H1 (cell line): Measurements from ENCODE around the gene DDX59. TPM values are rescaled to one million over a fixed set of nuclear protein-coding genes. Genes with fewer than 3 reads are reported as not detected.

ENCODE experiments used
- CTCF ChIA-PET: fragments of 300-600 bp; sonication (Branson Sonifier 250); formaldehyde crosslinking; loops from one replicate; lab custom pipeline; 2021; ENCODE audit not compliant: partially characterized antibody; lab: Charles Lee
- POLR2A ChIA-PET: fragments of 300-600 bp; sonication (Branson Sonifier 250); formaldehyde crosslinking; loops from one replicate; lab custom pipeline; 2021; ENCODE audit warnings: inconsistent platforms; ENCODE audit not compliant: partially characterized antibody; lab: Charles Lee
- DNase-seq, 2 experiments: peaks; one replicate each; pipeline versions ENCODE4 v3.0.0 to v3.0.0-alpha.2; 2010 to 2022; ENCODE audit warnings: low spot score in 2 of 2, low read depth in 1 of 2, mixed read lengths in 1 of 2
- FAIRE-seq: peaks from 2 replicates; lab custom pipeline; 2011; peaks lifted over from hg19 to GRCh38; lab: Jason Lieb, UNC
- H2AFZ ChIP-seq: 2 replicates; pipeline ENCODE4 v1.8.1; 2012; ENCODE audit warnings: low read length, inconsistent platforms
- H2AK5ac ChIP-seq: 2 replicates; pipeline ENCODE4 v1.6.1; 2013; ENCODE audit warnings: low read depth, low read length
- H2BK120ac ChIP-seq: replicated peaks from 2 replicates; pipeline ENCODE3; 2013; ENCODE audit warnings: low read depth, low read length, inconsistent platforms
- H2BK12ac ChIP-seq: 2 replicates; pipeline ENCODE4 v1.6.1; 2013; ENCODE audit warnings: low read depth, low read length
- H2BK15ac ChIP-seq: 2 replicates; pipeline ENCODE4 v1.6.1; 2013; ENCODE audit warnings: low read length
- H2BK20ac ChIP-seq: 2 replicates; pipeline ENCODE4 v1.6.1; 2013; ENCODE audit warnings: low read length
- H2BK5ac ChIP-seq: 2 replicates; pipeline ENCODE4 v1.6.1; 2013; ENCODE audit warnings: low read depth, low read length
- H3K14ac ChIP-seq: 2 replicates; pipeline ENCODE4 v1.6.1; 2013; ENCODE audit warnings: inconsistent platforms; ENCODE audit not compliant: insufficient read length
- H3K18ac ChIP-seq: 2 replicates; pipeline ENCODE4 v1.6.1; 2013; ENCODE audit warnings: low read length; ENCODE audit errors: extremely low read depth
- H3K23ac ChIP-seq: 2 replicates; pipeline ENCODE4 v1.6.1; 2013; ENCODE audit warnings: inconsistent platforms; ENCODE audit not compliant: insufficient read length
- H3K23me2 ChIP-seq: 2 replicates; pipeline ENCODE4 v1.6.1; 2013; ENCODE audit warnings: low read depth, low read length
- H3K27ac ChIP-seq: 2 replicates; pipeline ENCODE4 v1.6.1; 2011; ENCODE audit warnings: low read depth, low read length, inconsistent platforms
- H3K27me3 ChIP-seq, 4 experiments: replicated peaks in 1 of 4; 1 replicate in 1 of 4; 2 replicates in 3 of 4; pipeline versions ENCODE4 v1.6.1 to v1.8.1; 2011 to 2013; ENCODE audit warnings: low read length in 3 of 4, mild to moderate bottlenecking in 3 of 4, inconsistent platforms in 2 of 4, mixed read lengths in 2 of 4, moderate library complexity in 1 of 4; ENCODE audit not compliant: control insufficient read depth in 3 of 4, insufficient read depth in 3 of 4; ENCODE audit errors: extremely low read depth in 1 of 4
- H3K36me3 ChIP-seq, 4 experiments: 2 replicates each; pipeline versions ENCODE4 v1.6.1 to v1.8.1; 2011 to 2013; ENCODE audit warnings: mild to moderate bottlenecking in 4 of 4, low read length in 3 of 4, moderate library complexity in 2 of 4, control low read depth in 1 of 4, inconsistent platforms in 1 of 4; ENCODE audit not compliant: insufficient read depth in 4 of 4, control insufficient read depth in 2 of 4
- H3K4ac ChIP-seq: replicated peaks from 2 replicates; pipeline ENCODE3; 2013; ENCODE audit warnings: low read length, low read depth, mixed read lengths, inconsistent platforms; ENCODE audit not compliant: insufficient read length
- H3K4me1 ChIP-seq, 4 experiments: replicated peaks in 1 of 4; 1 replicate in 1 of 4; 2 replicates in 3 of 4; pipeline versions ENCODE4 v1.6.1 to v1.8.1; 2011 to 2013; ENCODE audit warnings: low read length in 3 of 4, inconsistent platforms in 2 of 4, mixed read lengths in 1 of 4; ENCODE audit not compliant: insufficient read depth in 4 of 4, control insufficient read depth in 3 of 4
- H3K4me2 ChIP-seq, 2 experiments: 2 replicates each; pipeline versions ENCODE4 v1.6.1 to v1.8.1; 2011 to 2013; ENCODE audit warnings: low read depth in 2 of 2, low read length in 2 of 2, control low read depth in 1 of 2, inconsistent platforms in 1 of 2, mild to moderate bottlenecking in 1 of 2; ENCODE audit not compliant: insufficient read depth in 1 of 2
- H3K4me3 ChIP-seq, 4 experiments: fragments of 200-600, 300-600 bp in 1 of 4; sonication (generic), shearing (Covaris generic), sonication (Bioruptor Twin) in 1 of 4; 2 replicates each; pipeline versions ENCODE4 v1.5.1 to v1.8.1; 2011 to 2016; ENCODE audit warnings: low read length in 4 of 4, low read depth in 3 of 4, control low read depth in 2 of 4, inconsistent platforms in 2 of 4, mild to moderate bottlenecking in 2 of 4, mixed read lengths in 1 of 4, moderate library complexity in 1 of 4; ENCODE audit not compliant: insufficient read depth in 2 of 4; ENCODE audit errors: extremely low read depth in 1 of 4
- H3K56ac ChIP-seq: replicated peaks from 2 replicates; pipeline ENCODE3; 2013; ENCODE audit warnings: low read depth, mild to moderate bottlenecking, mixed read lengths, low read length, inconsistent platforms; ENCODE audit not compliant: insufficient read length
- H3K79me1 ChIP-seq: 2 replicates; pipeline ENCODE4 v1.6.1; 2013; ENCODE audit warnings: low read depth, low read length, control low read depth
- H3K79me2 ChIP-seq, 2 experiments: 2 replicates each; pipeline versions ENCODE4 v1.6.1 to v1.8.1; 2012 to 2013; ENCODE audit warnings: low read length in 2 of 2, mild to moderate bottlenecking in 2 of 2, inconsistent platforms in 1 of 2; ENCODE audit not compliant: insufficient read depth in 2 of 2, control insufficient read depth in 1 of 2
- H3K9ac ChIP-seq, 4 experiments: replicated peaks in 1 of 4; 1 replicate in 1 of 4; 2 replicates in 3 of 4; pipeline versions ENCODE4 v1.6.1 to v1.8.1; 2011 to 2013; ENCODE audit warnings: low read depth in 3 of 4, low read length in 3 of 4, control low read depth in 2 of 4, mild to moderate bottlenecking in 2 of 4, moderate library complexity in 2 of 4, inconsistent platforms in 1 of 4; ENCODE audit errors: extremely low read depth in 1 of 4
- H3K9me3 ChIP-seq, 2 experiments: 2 replicates each; pipeline versions ENCODE4 v1.6.1 to v1.8.1; 2012 to 2013; ENCODE audit warnings: mild to moderate bottlenecking in 2 of 2, moderate library complexity in 2 of 2, control low read depth in 1 of 2, inconsistent platforms in 1 of 2, low read depth in 1 of 2, low read length in 1 of 2, mixed read lengths in 1 of 2; ENCODE audit not compliant: insufficient read depth in 2 of 2
- H4K20me1 ChIP-seq, 2 experiments: replicated peaks in 1 of 2; 2 replicates each; pipeline versions ENCODE3 to v1.8.1; 2011 to 2013; ENCODE audit warnings: inconsistent platforms in 2 of 2, low read length in 2 of 2, mild to moderate bottlenecking in 1 of 2; ENCODE audit not compliant: insufficient read depth in 2 of 2, control insufficient read depth in 1 of 2
- H4K5ac ChIP-seq: 2 replicates; pipeline ENCODE4 v1.6.1; 2013; ENCODE audit warnings: low read length, low read depth, mixed read lengths, inconsistent platforms; ENCODE audit not compliant: insufficient read length
- H4K8ac ChIP-seq: 2 replicates; pipeline ENCODE4 v1.8.0; 2013; ENCODE audit warnings: mild to moderate bottlenecking, moderate library complexity, low read length, inconsistent platforms; ENCODE audit not compliant: insufficient read depth; ENCODE audit errors: extremely low read depth
- H4K91ac ChIP-seq: replicated peaks from 2 replicates; pipeline ENCODE3; 2013; ENCODE audit warnings: low read length, mixed read lengths, inconsistent platforms; ENCODE audit not compliant: insufficient read length
- CTBP2 ChIP-seq: IDR thresholded peaks from 2 replicates; pipeline ENCODE4 v1.7.0; 2011; ENCODE audit warnings: borderline replicate concordance, mild to moderate bottlenecking, moderate library complexity, mixed read lengths, low read length; ENCODE audit not compliant: insufficient read depth, insufficient read length
- FOSL1 ChIP-seq: IDR thresholded peaks from 2 replicates; pipeline ENCODE4 v1.6.1; 2011; ENCODE audit warnings: mild to moderate bottlenecking, low read depth, low read length, moderate library complexity; ENCODE audit not compliant: insufficient read depth
- GABPA ChIP-seq: IDR thresholded peaks from 2 replicates; pipeline ENCODE4 v1.6.1; 2011; ENCODE audit warnings: mild to moderate bottlenecking, low read length, moderate library complexity, borderline replicate concordance; ENCODE audit not compliant: insufficient read depth
- POLR2A ChIP-seq, 2 experiments: IDR thresholded peaks; 1 replicate in 1 of 2; 2 replicates in 1 of 2; pipeline ENCODE4 v1.6.1; 2011; ENCODE audit warnings: low read depth in 2 of 2, low read length in 2 of 2, mild to moderate bottlenecking in 2 of 2; ENCODE audit errors: control extremely low read depth in 1 of 2
- SIRT6 ChIP-seq: IDR thresholded peaks from one replicate; pipeline ENCODE4 v1.7.1; 2012; ENCODE audit warnings: low read length, inconsistent platforms
- SP4 ChIP-seq: IDR thresholded peaks from 2 replicates; pipeline ENCODE4 v1.6.1; 2012; ENCODE audit warnings: low read length, inconsistent platforms
- TAF7 ChIP-seq: optimal IDR thresholded peaks from 2 replicates; pipeline ENCODE3; 2011; ENCODE audit warnings: low read depth, mild to moderate bottlenecking, inconsistent platforms, low read length, moderate library complexity, borderline replicate concordance
- WGBS, 2 experiments: shearing (Covaris generic) in 1 of 2; methylation state at CpG; one replicate each; pipeline versions ENCODE4 v1.1.6 to v1.1.7; 2013 to 2015; ENCODE audit warnings: low lambda C conversion rate in 2 of 2, mixed read lengths in 2 of 2, inconsistent platforms in 1 of 2, low coverage in 1 of 2, missing lambda C conversion rate in 1 of 2; ENCODE audit not compliant: insufficient replicate concordance in 2 of 2, insufficient coverage in 1 of 2, insufficient read length in 1 of 2; ENCODE audit errors: extremely low coverage in 1 of 2, missing lambda C conversion rate in 1 of 2; 5-methylcytosine and 5-hydroxymethylcytosine counted together
- polyA plus RNA-seq, 7 experiments: library from polyadenylated mRNA; depleted of rRNA in 3 of 7; stranded (reverse) in 5 of 7; unstranded in 2 of 7; fragments of >200 nt in 5 of 7; fragments of 200-250 nt in 2 of 7; gene quantifications; 1 replicate in 5 of 7; 2 replicates in 1 of 7; 4 replicates in 1 of 7; pipeline versions ENCODE4 v1.2.1 to v1.2.3, GENCODE V29; 2011 to 2013; ENCODE audit warnings: missing spikeins in 2 of 7, mixed read lengths in 2 of 7
- total RNA-seq: library from RNA; stranded (reverse); fragmentation: NEBNext Ultra II Directional; extraction: Animal tissue kit (Norgen Biotek cat#: 25700); gene quantifications from 2 replicates; pipeline ENCODE4 v1.2.1, GENCODE V29; 2021
- TF ChIP-seq, protein P1 (sequence below): IDR thresholded peaks from 2 replicates; pipeline ENCODE4 v1.6.1; 2012; ENCODE audit warnings: inconsistent platforms
- TF ChIP-seq, protein P2 (sequence below): IDR thresholded peaks from 2 replicates; pipeline ENCODE4 v1.6.1; 2011; ENCODE audit warnings: low read depth, mild to moderate bottlenecking, low read length; ENCODE audit not compliant: insufficient read depth
- TF ChIP-seq, protein P3 (sequence below): IDR thresholded peaks from 2 replicates; pipeline ENCODE4 v1.6.1; 2011; ENCODE audit warnings: low read length, improper control_type of control experiment

The DDX59 gene
- total and polyA plus RNA-seq, 2 of the 8 experiments (the other 6 are each of a cell fraction or from before 2014, with no cell fraction given) = 8.3 to 19.4 TPM

DNA sequence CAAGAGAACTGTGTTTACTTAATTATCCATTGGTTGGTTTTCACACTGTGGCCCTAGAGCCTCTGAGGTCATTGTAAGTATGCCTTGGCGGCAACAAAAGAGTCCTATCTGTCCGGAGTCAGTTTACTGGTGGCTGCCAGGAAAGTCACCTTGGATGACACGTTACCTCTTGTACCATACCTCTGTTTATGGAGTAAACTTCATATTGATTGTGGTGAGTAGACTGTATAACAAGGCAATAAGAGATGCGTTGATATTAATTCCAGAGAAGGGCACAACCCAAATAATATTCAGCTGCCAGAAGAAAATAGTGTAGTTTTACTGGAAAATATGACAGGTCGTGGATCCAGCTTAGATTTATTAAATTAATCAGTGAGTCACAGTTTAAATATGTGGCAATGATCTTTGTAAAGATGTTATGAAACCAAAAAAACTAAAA, 28.7 kb downstream of the DDX59 start:
- Histone ChIP-seq H2BK5ac (no peak overlapping the region), H3K9me3 (no peaks in the 10 kb centered on the region), H3K27me3 (no peaks in the 10 kb centered on the region), H3K56ac (no peak overlapping the region), H4K8ac (no peak overlapping the region), H3K4me2 (no peak overlapping the region), H3K9ac (no peak overlapping the region), H3K14ac (no peak overlapping the region), H3K4me3 (no peak overlapping the region), H4K91ac (no peak overlapping the region), H2BK120ac (no peak overlapping the region), H3K79me2 (no peaks in the 10 kb centered on the region), H2BK20ac (no peak overlapping the region), H2BK12ac (no peak overlapping the region), H3K79me1 (no peaks in the 10 kb centered on the region), H2AK5ac (no peak overlapping the region), H3K27ac (no peak overlapping the region), H3K23ac (no peak overlapping the region), H2BK15ac (no peak overlapping the region), H4K20me1 (no peaks in the 10 kb centered on the region), H4K5ac (no peak overlapping the region), H3K4ac (no peak overlapping the region), H3K4me1 (no peaks in the 10 kb centered on the region), H2AFZ (no peak overlapping the region), H3K23me2 (no peaks in the 10 kb centered on the region), H3K18ac (no peak overlapping the region), H3K36me3 (peaks cover 0 to 2% (median 0%) of the 10 kb centered on the region in 4 experiments; a peak in 1 of 8 replicates)
- no peak for DNase-seq
- ChIA-PET POLR2A (interaction anchor here (0.6 kb wide), 2 partner anchors 55 to 1103 kb away, joined by 3 read pairs; no protein-coding TSS in a partner anchor), CTCF (interaction anchor here (0.6 to 1.5 kb wide), 4 partner anchors 55 to 1297 kb away, joined by 3 to 7 read pairs (median 3); no protein-coding TSS in a partner anchor)
- 93% methylated on average over 5 of the region's 5 CpGs; no CpG with 5 or more reads in 1 of the 2 experiments for WGBS, 2 experiments
- FAIRE-seq = no peak
- TF ChIP-seq CTBP2 (no peak), GABPA (no peak), FOSL1 (no peak), SIRT6 (no peak), POLR2A (IDR thresholded peaks at IDR 0.05; ENCODE audit: control extremely low read depth in 1 of 2, low read depth in 2 of 2, low read length in 2 of 2) (no peak), TAF7 (no peak), SP4 (no peak)
- TF ChIP-seq, protein P1, sequence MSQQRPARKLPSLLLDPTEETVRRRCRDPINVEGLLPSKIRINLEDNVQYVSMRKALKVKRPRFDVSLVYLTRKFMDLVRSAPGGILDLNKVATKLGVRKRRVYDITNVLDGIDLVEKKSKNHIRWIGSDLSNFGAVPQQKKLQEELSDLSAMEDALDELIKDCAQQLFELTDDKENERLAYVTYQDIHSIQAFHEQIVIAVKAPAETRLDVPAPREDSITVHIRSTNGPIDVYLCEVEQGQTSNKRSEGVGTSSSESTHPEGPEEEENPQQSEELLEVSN = no peak
- TF ChIP-seq, protein P2, sequence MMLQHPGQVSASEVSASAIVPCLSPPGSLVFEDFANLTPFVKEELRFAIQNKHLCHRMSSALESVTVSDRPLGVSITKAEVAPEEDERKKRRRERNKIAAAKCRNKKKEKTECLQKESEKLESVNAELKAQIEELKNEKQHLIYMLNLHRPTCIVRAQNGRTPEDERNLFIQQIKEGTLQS = no peak
- TF ChIP-seq, protein P3, sequence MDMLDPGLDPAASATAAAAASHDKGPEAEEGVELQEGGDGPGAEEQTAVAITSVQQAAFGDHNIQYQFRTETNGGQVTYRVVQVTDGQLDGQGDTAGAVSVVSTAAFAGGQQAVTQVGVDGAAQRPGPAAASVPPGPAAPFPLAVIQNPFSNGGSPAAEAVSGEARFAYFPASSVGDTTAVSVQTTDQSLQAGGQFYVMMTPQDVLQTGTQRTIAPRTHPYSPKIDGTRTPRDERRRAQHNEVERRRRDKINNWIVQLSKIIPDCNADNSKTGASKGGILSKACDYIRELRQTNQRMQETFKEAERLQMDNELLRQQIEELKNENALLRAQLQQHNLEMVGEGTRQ = no peak
